GM12878 (cell line): ENCODE results near the gene DOCK1. TPM values are rescaled to one million over a fixed set of nuclear protein-coding genes. Genes with fewer than 3 reads are reported as not detected.

Source experiments
- ATAC-seq: fragments of 200-7000 bp; cut with Tn5 transposase; 3 replicates; pipeline ENCODE4 v1.9.1; 2020; ENCODE audit warnings: mild to moderate bottlenecking, moderate library complexity
- BruUV-seq: library from RNA; stranded (reverse); fragments of 400-500 nt; replicated peaks from 2 replicates; lab custom pipeline; 2021; lab: Mats Ljungman, UMichigan
- CTCF ChIA-PET: fragments of 300-600 bp; sonication (Branson Sonifier 250); formaldehyde crosslinking; extraction: SDS; loops from one replicate; lab custom pipeline; 2021; ENCODE audit warnings: inconsistent platforms; lab: Yijun Ruan, JAX
- POLR2A ChIA-PET: fragments of 350-600 bp; formaldehyde crosslinking; extraction: SDS; loops from one replicate; lab custom pipeline; 2021; ENCODE audit warnings: inconsistent platforms; lab: Charles Lee
- RAD21 ChIA-PET: fragments of 300-600 bp; sonication (Branson Sonifier 250); formaldehyde crosslinking; loops from one replicate; lab custom pipeline; 2023; ENCODE audit warnings: antibody characterized with exemption; ENCODE audit not compliant: unreplicated experiment; lab: Charles Lee
- SMC1A ChIA-PET: fragments of 300-600 bp; sonication (Branson Sonifier 250); formaldehyde crosslinking; loops from one replicate; lab custom pipeline; 2023; ENCODE audit not compliant: unreplicated experiment, uncharacterized antibody; lab: Charles Lee
- DNase-seq: peaks from one replicate; pipeline ENCODE4 v3.0.0-alpha.2; 2011; ENCODE audit warnings: low read depth, low spot score
- FAIRE-seq: peaks from 3 replicates; lab custom pipeline; 2011; peaks lifted over from hg19 to GRCh38; lab: Jason Lieb, UNC
- H2AFZ ChIP-seq: 2 replicates; pipeline ENCODE4 v1.6.0; 2011; ENCODE audit warnings: low read depth, low read length, control low read depth; ENCODE audit not compliant: control insufficient read depth
- H3K27ac ChIP-seq: 2 replicates; pipeline ENCODE4 v1.5.1; 2011; ENCODE audit warnings: control low read depth; ENCODE audit not compliant: control insufficient read depth, insufficient read depth
- H3K27me3 ChIP-seq, 2 experiments: replicated peaks in 1 of 2; 2 replicates each; pipeline versions ENCODE4 v1.6.0 to v1.6.1; 2011; ENCODE audit warnings: low read length in 1 of 2; ENCODE audit not compliant: control insufficient read depth in 2 of 2, insufficient read depth in 2 of 2
- H3K36me3 ChIP-seq, 2 experiments: 2 replicates each; pipeline ENCODE4 v1.5.1; 2011; ENCODE audit warnings: low read length in 1 of 2; ENCODE audit not compliant: control insufficient read depth in 2 of 2, insufficient read depth in 2 of 2
- H3K4me1 ChIP-seq: 2 replicates; pipeline ENCODE4 v1.6.1; 2011; ENCODE audit warnings: mild to moderate bottlenecking, low read length, moderate library complexity, mixed read lengths; ENCODE audit not compliant: control insufficient read depth, insufficient read depth
- H3K4me2 ChIP-seq: 2 replicates; pipeline ENCODE4 v1.6.0; 2011; ENCODE audit warnings: control low read depth; ENCODE audit not compliant: control insufficient read depth, insufficient read depth
- H3K4me3 ChIP-seq: fragments of 200-600 bp; sonication (generic); 2 replicates; pipeline ENCODE4 v1.5.1; 2016
- H3K79me2 ChIP-seq: 2 replicates; pipeline ENCODE4 v1.6.0; 2011; ENCODE audit warnings: low read length; ENCODE audit not compliant: control insufficient read depth, insufficient read depth
- H3K9ac ChIP-seq: 2 replicates; pipeline ENCODE4 v1.8.0; 2011; ENCODE audit warnings: low read length, control low read depth, mixed read lengths; ENCODE audit not compliant: control insufficient read depth, insufficient read depth
- H3K9me3 ChIP-seq: replicated peaks from 3 replicates; pipeline ENCODE4 v1.5.1; 2011; ENCODE audit warnings: mild to moderate bottlenecking, low read length; ENCODE audit not compliant: control insufficient read depth, insufficient read depth
- H4K20me1 ChIP-seq: 2 replicates; pipeline ENCODE4 v1.6.0; 2011; ENCODE audit not compliant: control insufficient read depth, insufficient read depth
- ATF7 ChIP-seq: fragments of 450-650 bp; IDR thresholded peaks from 2 replicates; pipeline ENCODE4 v1.6.1; 2016; ENCODE audit warnings: low read depth, mild to moderate bottlenecking
- BRCA1 ChIP-seq: IDR thresholded peaks from 2 replicates; pipeline ENCODE4 v1.6.1; 2011; ENCODE audit warnings: low read depth, low read length, improper control_type of control experiment
- CBFB ChIP-seq: IDR thresholded peaks from 2 replicates; pipeline ENCODE4 v1.6.1; 2016; ENCODE audit warnings: antibody characterized with exemption, low read depth
- CHD2 ChIP-seq: IDR thresholded peaks from 2 replicates; pipeline ENCODE4 v1.6.1; 2011; ENCODE audit warnings: low read depth, low read length, improper control_type of control experiment, borderline replicate concordance
- CREB1 ChIP-seq: IDR thresholded peaks from 2 replicates; pipeline ENCODE4 v1.6.1; 2012; ENCODE audit warnings: low read depth, mild to moderate bottlenecking, inconsistent platforms
- KDM1A ChIP-seq: fragments of 200-600 bp; sonication (generic); IDR thresholded peaks from 2 replicates; pipeline ENCODE4 v1.6.1; 2016; ENCODE audit warnings: borderline replicate concordance
- KLF5 ChIP-seq: fragments of 450-650 bp; IDR thresholded peaks from 2 replicates; pipeline ENCODE4 v1.6.1; 2014; ENCODE audit warnings: mild to moderate bottlenecking; ENCODE audit not compliant: partially characterized antibody
- MXI1 ChIP-seq: fragments of 150-350 bp; IDR thresholded peaks from 2 replicates; pipeline ENCODE4 v1.6.1; 2011; ENCODE audit warnings: low read depth, mild to moderate bottlenecking, inconsistent platforms, low read length, improper control_type of control experiment
- POU2F2 ChIP-seq: IDR thresholded peaks from 3 replicates; pipeline ENCODE4 v1.6.1; 2011; ENCODE audit warnings: low read depth, mild to moderate bottlenecking, low read length, borderline replicate concordance
- RCOR1 ChIP-seq: conservative IDR thresholded peaks from 2 replicates; pipeline ENCODE4 v1.6.1; 2012; ENCODE audit warnings: low read depth, low read length, improper control_type of control experiment
- SMC3 ChIP-seq: IDR thresholded peaks from 2 replicates; pipeline ENCODE4 v1.6.1; 2011; ENCODE audit warnings: low read length, improper control_type of control experiment, borderline replicate concordance
- ZBED1 ChIP-seq: IDR thresholded peaks from 2 replicates; pipeline ENCODE4 v1.6.1; 2016; ENCODE audit warnings: borderline replicate concordance
- WGBS: methylation state at CpG from one replicate; pipeline ENCODE4 v1.1.6; 2016; ENCODE audit warnings: low lambda C conversion rate; ENCODE audit not compliant: insufficient replicate concordance, insufficient coverage; ENCODE audit errors: missing lambda C conversion rate; 5-methylcytosine and 5-hydroxymethylcytosine counted together
- in situ Hi-C: fragments of 300-500 bp; cut with MboI; formaldehyde crosslinking; loops from 9 replicates; pipeline ENCODE4 v1.14.3; 2018; ENCODE audit warnings: mixed read lengths
- intact Hi-C: fragments of 100-400 bp; cut with micrococcal nuclease; formaldehyde crosslinking; loops from one replicate; pipeline ENCODE4 v1.14.2; 2022; ENCODE audit not compliant: unreplicated experiment
- polyA plus RNA-seq, 11 experiments: library from polyadenylated mRNA; depleted of rRNA in 4 of 11; unstranded in 6 of 11; stranded (reverse) in 5 of 11; fragments of >200 nt; fragmentation: Nextera tagmentation in 4 of 11; fragmentation: Illumina TruSeq in 1 of 11; extraction: Ambion mirVana in 4 of 11; extraction: Trizol in 1 of 11; gene quantifications; 1 replicate in 1 of 11; 2 replicates in 10 of 11; pipeline versions ENCODE4 v1.2.1 to v1.2.3, GENCODE V29; 2011 to 2016; ENCODE audit warnings: inconsistent platforms in 2 of 11, missing spikeins in 2 of 11, low read depth in 1 of 11
- total RNA-seq, 4 experiments: library from RNA; depleted of rRNA in 3 of 4; stranded (reverse); fragments of >200 nt in 3 of 4; fragmentation: Illumina TruSeq in 1 of 4; extraction: Trizol in 1 of 4; gene quantifications; 2 replicates each; pipeline versions ENCODE4 v1.2.1 to v1.2.3, GENCODE V29; 2013 to 2021
- TF ChIP-seq, protein P1 (sequence below): IDR thresholded peaks from 2 replicates; pipeline ENCODE4 v1.6.1; 2012; ENCODE audit warnings: low read depth, low read length, improper control_type of control experiment
- TF ChIP-seq, protein P2 (sequence below): fragments of 450-650 bp; IDR thresholded peaks from 2 replicates; pipeline ENCODE4 v1.6.1; 2017; ENCODE audit warnings: mild to moderate bottlenecking, moderate library complexity

The DOCK1 gene
- total and polyA plus RNA-seq, 10 of the 15 experiments (the other 5 are each of a cell fraction or from before 2014, with no cell fraction given) = 0.05 to 0.18 TPM; not detected in 8

DNA sequence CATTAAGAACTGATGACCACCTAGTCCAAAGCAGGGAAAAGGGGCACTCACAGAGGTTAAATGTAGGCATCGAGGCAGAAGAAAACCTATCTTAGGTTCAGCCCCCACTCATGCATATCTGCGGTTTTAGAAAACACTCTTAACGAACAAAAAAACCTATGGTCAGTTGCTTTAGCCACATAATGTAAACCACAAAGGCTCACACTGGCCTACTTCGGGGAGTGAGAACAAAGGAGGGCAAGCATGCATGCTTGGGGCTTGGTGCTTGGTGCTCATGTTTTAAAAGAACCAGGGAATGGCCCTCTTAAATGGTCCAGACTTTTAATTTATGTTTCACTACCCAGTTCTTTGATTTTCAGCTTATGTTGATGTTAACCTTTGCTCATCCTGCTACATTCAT, 276.9 kb downstream of the DOCK1 start:
- Histone ChIP-seq H3K9me3 (no peaks in the 10 kb centered on the region), H3K27ac (no peak overlapping the region), H3K9ac (no peak overlapping the region), H3K36me3 (no peaks in the 10 kb centered on the region), H3K27me3 (no peaks in the 10 kb centered on the region), H3K4me2 (no peak overlapping the region), H3K79me2 (no peaks in the 10 kb centered on the region), H4K20me1 (no peaks in the 10 kb centered on the region), H2AFZ (no peak overlapping the region), H3K4me3 (no peak overlapping the region), H3K4me1 (no peaks in the 10 kb centered on the region)
- 15% methylated on average over 4 of the region's 4 CpGs for WGBS
- POLR2A ChIA-PET = no interaction called here
- intact Hi-C loops (no loop called here), in situ Hi-C loops (no loop called here)
- RAD21 ChIA-PET = no interaction called here
- BruUV-seq = no TSS peak
- SMC1A ChIA-PET = no interaction called here
- ATAC-seq = no peak
- TF ChIP-seq KLF5 = no peak
- TF ChIP-seq ZBED1 = no peak
- no peak for DNase-seq
- no peak for FAIRE-seq
- CTCF ChIA-PET = interaction anchor here (0.6 to 1.6 kb wide), 2 partner anchors 12 to 34 kb away, joined by 3 read pairs; no protein-coding TSS in a partner anchor

DNA sequence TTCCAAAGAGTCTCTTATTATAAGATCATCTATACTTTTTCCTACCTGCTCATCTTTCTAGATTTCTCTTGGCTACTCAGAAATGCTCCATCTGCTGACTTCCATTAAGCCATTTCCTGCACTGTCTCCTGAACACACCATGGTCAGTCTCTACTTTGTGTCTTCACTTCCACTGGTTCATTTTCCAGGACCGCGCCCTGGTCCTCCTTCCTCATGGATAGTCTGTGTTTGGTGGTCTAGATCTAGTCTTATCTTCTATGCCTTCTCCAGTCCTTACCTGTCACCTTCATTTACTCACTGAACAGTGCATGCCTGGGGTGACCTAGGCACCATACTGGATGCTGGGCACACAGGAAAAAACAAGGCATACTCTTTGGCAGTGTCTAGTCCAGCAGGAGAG, 279.4 kb downstream of the DOCK1 start:
- Histone ChIP-seq H3K27me3 (no peaks in the 10 kb centered on the region), H3K36me3 (no peaks in the 10 kb centered on the region), H3K9me3 (no peaks in the 10 kb centered on the region), H3K9ac (no peak overlapping the region), H2AFZ (no peak overlapping the region), H3K27ac (no peak overlapping the region), H4K20me1 (no peaks in the 10 kb centered on the region), H3K4me1 (no peaks in the 10 kb centered on the region)
- ChIA-PET RAD21 (no interaction called here), CTCF (no interaction called here), SMC1A (no interaction called here)
- FAIRE-seq (no peak), DNase-seq (no peak), ATAC-seq (no peak)
- intact Hi-C loops = no loop called here
- WGBS = 79% methylated on average over 2 of the region's 2 CpGs
- BruUV-seq = no TSS peak
- TF ChIP-seq, protein P1, sequence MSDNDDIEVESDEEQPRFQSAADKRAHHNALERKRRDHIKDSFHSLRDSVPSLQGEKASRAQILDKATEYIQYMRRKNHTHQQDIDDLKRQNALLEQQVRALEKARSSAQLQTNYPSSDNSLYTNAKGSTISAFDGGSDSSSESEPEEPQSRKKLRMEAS = no peak
- TF ChIP-seq RCOR1 (no peak), SMC3 (no peak), CBFB (no peak), ATF7 (no peak), MXI1 (no peak), POU2F2 (no peak), CHD2 (no peak), KLF5 (no peak), KDM1A (no peak), BRCA1 (no peak), CREB1 (no peak)
- TF ChIP-seq, protein P2, sequence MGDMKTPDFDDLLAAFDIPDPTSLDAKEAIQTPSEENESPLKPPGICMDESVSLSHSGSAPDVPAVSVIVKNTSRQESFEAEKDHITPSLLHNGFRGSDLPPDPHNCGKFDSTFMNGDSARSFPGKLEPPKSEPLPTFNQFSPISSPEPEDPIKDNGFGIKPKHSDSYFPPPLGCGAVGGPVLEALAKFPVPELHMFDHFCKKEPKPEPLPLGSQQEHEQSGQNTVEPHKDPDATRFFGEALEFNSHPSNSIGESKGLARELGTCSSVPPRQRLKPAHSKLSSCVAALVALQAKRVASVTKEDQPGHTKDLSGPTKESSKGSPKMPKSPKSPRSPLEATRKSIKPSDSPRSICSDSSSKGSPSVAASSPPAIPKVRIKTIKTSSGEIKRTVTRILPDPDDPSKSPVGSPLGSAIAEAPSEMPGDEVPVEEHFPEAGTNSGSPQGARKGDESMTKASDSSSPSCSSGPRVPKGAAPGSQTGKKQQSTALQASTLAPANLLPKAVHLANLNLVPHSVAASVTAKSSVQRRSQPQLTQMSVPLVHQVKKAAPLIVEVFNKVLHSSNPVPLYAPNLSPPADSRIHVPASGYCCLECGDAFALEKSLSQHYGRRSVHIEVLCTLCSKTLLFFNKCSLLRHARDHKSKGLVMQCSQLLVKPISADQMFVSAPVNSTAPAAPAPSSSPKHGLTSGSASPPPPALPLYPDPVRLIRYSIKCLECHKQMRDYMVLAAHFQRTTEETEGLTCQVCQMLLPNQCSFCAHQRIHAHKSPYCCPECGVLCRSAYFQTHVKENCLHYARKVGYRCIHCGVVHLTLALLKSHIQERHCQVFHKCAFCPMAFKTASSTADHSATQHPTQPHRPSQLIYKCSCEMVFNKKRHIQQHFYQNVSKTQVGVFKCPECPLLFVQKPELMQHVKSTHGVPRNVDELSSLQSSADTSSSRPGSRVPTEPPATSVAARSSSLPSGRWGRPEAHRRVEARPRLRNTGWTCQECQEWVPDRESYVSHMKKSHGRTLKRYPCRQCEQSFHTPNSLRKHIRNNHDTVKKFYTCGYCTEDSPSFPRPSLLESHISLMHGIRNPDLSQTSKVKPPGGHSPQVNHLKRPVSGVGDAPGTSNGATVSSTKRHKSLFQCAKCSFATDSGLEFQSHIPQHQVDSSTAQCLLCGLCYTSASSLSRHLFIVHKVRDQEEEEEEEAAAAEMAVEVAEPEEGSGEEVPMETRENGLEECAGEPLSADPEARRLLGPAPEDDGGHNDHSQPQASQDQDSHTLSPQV = no peak
- TF ChIP-seq, all 136 proteins: peak for 0
- no peak overlapping the region for H3K4me2 ChIP-seq
- H3K4me3 ChIP-seq = no peak overlapping the region
- no peaks in the 10 kb centered on the region for H3K79me2 ChIP-seq
- POLR2A ChIA-PET = no interaction called here
- in situ Hi-C loops = no loop called here
